ENCODE measurements around the gene SMARCC1. TPM values are rescaled to one million over a fixed set of nuclear protein-coding genes. Genes with fewer than 3 reads are reported as not detected.
"Not testable (repeated sequence)": the region's sequence is repeated elsewhere in the genome, so short reads cannot be mapped to it uniquely, and the experiment has no call there.

The SMARCC1 gene
- total and polyA plus RNA-seq, 2 experiments from 2014 or later = 35.5 to 38.2 TPM

DNA sequence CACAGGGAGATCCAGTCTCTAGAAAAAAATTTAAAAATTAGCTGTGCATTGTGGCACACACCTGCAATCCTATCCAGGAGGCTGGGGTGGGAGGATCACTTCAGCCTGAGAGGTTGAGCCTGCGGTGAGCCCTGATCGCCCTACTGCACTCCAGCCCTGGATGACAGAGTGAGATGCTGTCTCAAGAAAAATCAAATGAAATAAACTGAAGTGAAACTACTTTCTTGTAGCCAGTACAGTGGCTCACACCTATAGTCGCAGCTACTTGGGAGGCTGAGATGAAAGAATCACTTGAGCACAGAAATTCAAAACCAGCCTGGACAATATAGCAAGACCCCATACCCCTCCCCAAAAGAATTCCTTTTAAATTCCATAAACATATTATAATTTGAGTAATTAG lies 35.4 kb downstream of the SMARCC1 start:
- Histone ChIP-seq H3K4me2 (no peak overlapping the region), H2AFZ (no peak overlapping the region), H3K79me2 (peaks cover 100% of the 10 kb centered on the region), H4K20me1 (ENCODE audit: insufficient read depth, poor library complexity, severe bottlenecking) (peaks cover 41% of the 10 kb centered on the region), H3K4me3 (no peak overlapping the region), H3K9me3 (ENCODE audit: low read depth) (no peaks in the 10 kb centered on the region), H3K27me3 (no peaks in the 10 kb centered on the region), H3K4me1 (ENCODE audit: insufficient read depth) (no peaks in the 10 kb centered on the region), H3K36me3 (replicated peaks; ENCODE audit: insufficient read depth, low read depth) (no peaks in the 10 kb centered on the region), H3K9me2 (replicated peaks; ENCODE audit: insufficient read depth) (no peaks in the 10 kb centered on the region), H3K27ac (no peak overlapping the region)
- DNase-seq (ENCODE audit: low spot score) = no peak
- WGBS (ENCODE audit: low lambda C conversion rate, missing lambda C conversion rate) = 96% methylated on average over 3 of the region's 3 CpGs
- TF ChIP-seq EZH2phosphoT487 (IDR thresholded peaks at IDR 0.05; ENCODE audit: low read depth, severe bottlenecking, unreplicated experiment) = no peak
- TF ChIP-seq, protein P1, sequence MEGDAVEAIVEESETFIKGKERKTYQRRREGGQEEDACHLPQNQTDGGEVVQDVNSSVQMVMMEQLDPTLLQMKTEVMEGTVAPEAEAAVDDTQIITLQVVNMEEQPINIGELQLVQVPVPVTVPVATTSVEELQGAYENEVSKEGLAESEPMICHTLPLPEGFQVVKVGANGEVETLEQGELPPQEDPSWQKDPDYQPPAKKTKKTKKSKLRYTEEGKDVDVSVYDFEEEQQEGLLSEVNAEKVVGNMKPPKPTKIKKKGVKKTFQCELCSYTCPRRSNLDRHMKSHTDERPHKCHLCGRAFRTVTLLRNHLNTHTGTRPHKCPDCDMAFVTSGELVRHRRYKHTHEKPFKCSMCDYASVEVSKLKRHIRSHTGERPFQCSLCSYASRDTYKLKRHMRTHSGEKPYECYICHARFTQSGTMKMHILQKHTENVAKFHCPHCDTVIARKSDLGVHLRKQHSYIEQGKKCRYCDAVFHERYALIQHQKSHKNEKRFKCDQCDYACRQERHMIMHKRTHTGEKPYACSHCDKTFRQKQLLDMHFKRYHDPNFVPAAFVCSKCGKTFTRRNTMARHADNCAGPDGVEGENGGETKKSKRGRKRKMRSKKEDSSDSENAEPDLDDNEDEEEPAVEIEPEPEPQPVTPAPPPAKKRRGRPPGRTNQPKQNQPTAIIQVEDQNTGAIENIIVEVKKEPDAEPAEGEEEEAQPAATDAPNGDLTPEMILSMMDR (IDR thresholded peaks at IDR 0.05; ENCODE audit: poor library complexity) = no peak
- TF ChIP-seq EZH2 (IDR thresholded peaks at IDR 0.05; ENCODE audit: borderline replicate concordance) = no peak

DNA sequence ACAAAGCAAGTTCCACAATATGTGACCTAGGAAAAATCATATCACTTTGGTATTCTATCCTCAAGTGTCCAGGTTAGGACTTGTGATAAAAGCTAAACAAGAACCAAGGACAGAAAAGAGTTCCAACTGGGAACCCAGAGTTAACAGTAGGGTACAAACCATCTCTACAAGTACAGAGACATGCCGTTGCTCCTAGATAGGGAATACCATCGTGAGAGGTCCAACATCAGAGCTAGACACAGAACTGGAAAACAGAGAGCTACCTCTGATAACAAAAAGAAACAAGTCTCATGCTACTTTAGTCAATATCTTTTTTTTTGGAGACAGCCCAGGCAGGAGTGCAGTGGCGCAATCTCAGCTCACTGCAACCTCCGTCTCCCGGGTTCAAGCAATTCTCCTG lies 37.8 kb downstream of the SMARCC1 start:
- Histone ChIP-seq H2AFZ (no peak overlapping the region), H3K27ac (no peak overlapping the region), H3K9me3 (ENCODE audit: low read depth) (no peaks in the 10 kb centered on the region), H3K79me2 (peaks cover 99% of the 10 kb centered on the region), H3K4me1 (ENCODE audit: insufficient read depth) (no peaks in the 10 kb centered on the region), H3K9me2 (replicated peaks; ENCODE audit: insufficient read depth) (no peaks in the 10 kb centered on the region), H4K20me1 (ENCODE audit: insufficient read depth, poor library complexity, severe bottlenecking) (peaks cover 52% of the 10 kb centered on the region), H3K36me3 (replicated peaks; ENCODE audit: insufficient read depth, low read depth) (no peaks in the 10 kb centered on the region), H3K4me2 (no peak overlapping the region), H3K4me3 (no peak overlapping the region), H3K27me3 (no peaks in the 10 kb centered on the region)
- no peak for DNase-seq (ENCODE audit: low spot score)
- no peak for TF ChIP-seq EZH2 (IDR thresholded peaks at IDR 0.05; ENCODE audit: borderline replicate concordance)
- TF ChIP-seq EZH2phosphoT487 (IDR thresholded peaks at IDR 0.05; ENCODE audit: low read depth, severe bottlenecking, unreplicated experiment) = no peak
- TF ChIP-seq, protein P1 (IDR thresholded peaks at IDR 0.05; ENCODE audit: poor library complexity) = no peak
- WGBS (ENCODE audit: low lambda C conversion rate, missing lambda C conversion rate) = 98% methylated on average over 5 of the region's 5 CpGs

DNA sequence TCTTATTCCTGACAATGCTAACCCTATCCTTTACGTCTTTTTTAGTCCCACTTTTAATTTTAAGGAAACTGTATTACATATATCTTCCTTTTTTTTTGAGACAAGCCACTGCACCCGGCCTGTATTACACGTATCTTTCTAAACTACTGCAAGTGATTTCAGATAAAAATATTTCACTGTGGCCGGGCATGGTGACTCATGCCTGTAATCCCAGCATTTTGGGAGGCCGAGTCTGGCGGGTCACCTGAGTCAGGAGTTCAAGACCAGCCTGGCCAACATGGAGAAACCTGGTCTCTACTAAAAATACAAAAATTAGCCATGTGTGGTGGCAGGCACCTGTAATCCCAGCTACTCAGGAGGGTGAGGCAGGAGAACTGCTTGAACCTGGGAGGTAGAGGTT lies 38.3 kb downstream of the SMARCC1 start:
- H2AFZ ChIP-seq; H3K4me3 ChIP-seq; H3K9me3 ChIP-seq (ENCODE audit: low read depth); H3K27ac ChIP-seq; H3K9me2 ChIP-seq (replicated peaks; ENCODE audit: insufficient read depth); H3K27me3 ChIP-seq; H3K4me2 ChIP-seq; H3K4me1 ChIP-seq (ENCODE audit: insufficient read depth); H3K36me3 ChIP-seq (replicated peaks; ENCODE audit: insufficient read depth, low read depth); DNase-seq (ENCODE audit: low spot score): not testable (repeated sequence)
- Histone ChIP-seq H4K20me1 (ENCODE audit: insufficient read depth, poor library complexity, severe bottlenecking) (peaks cover 52% of the 10 kb centered on the region), H3K79me2 (peaks cover 98% of the 10 kb centered on the region)
- WGBS (ENCODE audit: low lambda C conversion rate, missing lambda C conversion rate) = 81% methylated on average over 6 of the region's 6 CpGs

DNA sequence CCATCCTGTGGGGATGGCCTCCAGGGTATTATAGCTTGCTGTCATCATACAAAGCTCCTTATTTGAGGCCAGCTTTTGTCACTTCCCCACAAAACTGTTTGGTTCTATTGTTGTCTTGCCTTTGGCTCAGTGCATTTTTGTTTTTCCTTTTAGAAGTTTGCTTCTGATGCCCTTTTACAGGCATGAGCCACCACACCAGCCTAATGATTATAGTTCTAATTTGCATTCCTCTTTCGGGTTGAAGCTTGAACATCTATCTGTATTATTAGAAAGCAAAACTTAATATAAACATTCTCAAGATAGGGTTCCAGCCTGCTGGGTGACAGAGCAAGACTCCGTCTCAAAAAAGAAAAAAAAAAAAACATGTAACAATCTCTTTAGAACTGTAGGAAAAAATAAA lies 39.8 kb downstream of the SMARCC1 start:
- H3K36me3 ChIP-seq (replicated peaks; ENCODE audit: insufficient read depth, low read depth) = no peaks in the 10 kb centered on the region
- H3K79me2 ChIP-seq = peaks cover 97% of the 10 kb centered on the region
- no peak overlapping the region for H3K27ac ChIP-seq
- no peaks in the 10 kb centered on the region for H3K4me1 ChIP-seq (ENCODE audit: insufficient read depth)
- no peak for DNase-seq (ENCODE audit: low spot score)
- no peaks in the 10 kb centered on the region for H3K27me3 ChIP-seq
- no peaks in the 10 kb centered on the region for H3K9me2 ChIP-seq (replicated peaks; ENCODE audit: insufficient read depth)
- no peaks in the 10 kb centered on the region for H3K9me3 ChIP-seq (ENCODE audit: low read depth)
- peaks cover 45% of the 10 kb centered on the region for H4K20me1 ChIP-seq (ENCODE audit: insufficient read depth, poor library complexity, severe bottlenecking)
- H2AFZ ChIP-seq = no peak overlapping the region
- H3K4me3 ChIP-seq = no peak overlapping the region
- WGBS (ENCODE audit: low lambda C conversion rate, missing lambda C conversion rate) = 92% methylated on average over 2 of the region's 2 CpGs
- TF ChIP-seq EZH2 (IDR thresholded peaks at IDR 0.05; ENCODE audit: borderline replicate concordance) (no peak), EZH2phosphoT487 (IDR thresholded peaks at IDR 0.05; ENCODE audit: low read depth, severe bottlenecking, unreplicated experiment) (no peak)
- TF ChIP-seq, protein P1 (IDR thresholded peaks at IDR 0.05; ENCODE audit: poor library complexity) = no peak
- no peak overlapping the region for H3K4me2 ChIP-seq
